ENCODE data around the gene GPER1. TPM values are rescaled to one million over a fixed set of nuclear protein-coding genes. Genes with fewer than 3 reads are reported as not detected.

Gene GPER1
- polyA plus RNA-seq, 2 of the 4 experiments (the other 2 are of a cell fraction) = 0.23 to 0.50 TPM

GRCh38 chr7:1110358-1110757, 22.4 kb downstream of the GPER1 start:
- Histone ChIP-seq H3K9me3 (no peaks in the 10 kb centered on the region), H3K4me3 (no peak overlapping the region), H3K4me1 (no peaks in the 10 kb centered on the region), H3K27ac (no peak overlapping the region), H3K4me2 (no peak overlapping the region)
- no peak for ATAC-seq
- TF ChIP-seq MYC (IDR thresholded peaks at IDR 0.05; ENCODE audit: borderline replicate concordance, low read length) (no peak), CHD2 (IDR thresholded peaks at IDR 0.05; ENCODE audit: low read length, partially characterized antibody) (no peak), BCL3 (IDR thresholded peaks at IDR 0.05) (no peak), ATOH8 (CRISPR knock-in tag; IDR thresholded peaks at IDR 0.05; ENCODE audit: low read depth) (no peak)
- FAIRE-seq = no peak
- WGBS (ENCODE audit: missing lambda C conversion rate) = 96% methylated on average over 21 of the region's 28 CpGs
- no peak for DNase-seq (ENCODE audit: low read depth in 1 of 2, low spot score in 1 of 2)
- ChIA-PET POLR2A (no interaction called here), CTCF (interaction anchor here (0.7 to 4.9 kb wide), 5 partner anchors 15 to 548 kb away, joined by 3 to 21 read pairs (median 3); partner anchors contain the start of gene GPER1)

GRCh38 chr7:1111156-1111555, 23.2 kb downstream of the GPER1 start:
- DNase-seq (ENCODE audit: low read depth in 1 of 2, low spot score in 1 of 2) = no peak
- Histone ChIP-seq H3K4me2 (no peak overlapping the region), H3K4me1 (no peaks in the 10 kb centered on the region), H3K4me3 (no peak overlapping the region), H3K9me3 (no peaks in the 10 kb centered on the region), H3K27ac (no peak overlapping the region)
- POLR2A ChIA-PET = no interaction called here
- CTCF ChIA-PET = interaction anchor here (0.7 to 4.9 kb wide), 4 partner anchors 14 to 549 kb away, joined by 3 to 21 read pairs (median 4); partner anchors contain the start of gene GPER1
- no peak for ATAC-seq
- no peak for FAIRE-seq
- WGBS (ENCODE audit: missing lambda C conversion rate) = 92% methylated on average over 3 of the region's 3 CpGs
- no peak for TF ChIP-seq CHD2 (IDR thresholded peaks at IDR 0.05; ENCODE audit: low read length, partially characterized antibody)
- no peak for TF ChIP-seq CBX2 (IDR thresholded peaks at IDR 0.05; ENCODE audit: borderline replicate concordance, low read depth)
- TF ChIP-seq FOXS1 (CRISPR knock-in tag; IDR thresholded peaks at IDR 0.05) = no peak
- no peak for TF ChIP-seq POLR2AphosphoS2 (conservative IDR thresholded peaks at IDR 0.05; ENCODE audit: low read length)
- no peak for TF ChIP-seq FOSL2 (IDR thresholded peaks at IDR 0.05)
- no peak for TF ChIP-seq FOSL2 (CRISPR knock-in tag; IDR thresholded peaks at IDR 0.05)
- TF ChIP-seq GATA3 (IDR thresholded peaks at IDR 0.05; ENCODE audit: borderline replicate concordance) = no peak
- TF ChIP-seq SMC3 (IDR thresholded peaks at IDR 0.05) = no peak
- no peak for TF ChIP-seq CHD4 (IDR thresholded peaks at IDR 0.05; ENCODE audit: borderline replicate concordance)
- TF ChIP-seq ATOH8 (CRISPR knock-in tag; IDR thresholded peaks at IDR 0.05; ENCODE audit: low read depth) = no peak
- no peak for TF ChIP-seq POLR2A (IDR thresholded peaks at IDR 0.05; ENCODE audit: low read length)
- TF ChIP-seq FOSB (CRISPR knock-in tag; IDR thresholded peaks at IDR 0.05) = no peak
- TF ChIP-seq CTCF (IDR thresholded peaks at IDR 0.05) = no peak
- no peak for TF ChIP-seq CBX8 (IDR thresholded peaks at IDR 0.05)
- TF ChIP-seq KDM1A (IDR thresholded peaks at IDR 0.05; ENCODE audit: low read depth) = no peak
- TF ChIP-seq TFCP2L1 (CRISPR knock-in tag; IDR thresholded peaks at IDR 0.05) = no peak
- no peak for TF ChIP-seq MAX (IDR thresholded peaks at IDR 0.05)
- no peak for TF ChIP-seq ZNF302 (CRISPR knock-in tag; IDR thresholded peaks at IDR 0.05)
- no peak for TF ChIP-seq RAD21 (conservative IDR thresholded peaks at IDR 0.05 in 1 of 2, IDR thresholded peaks at IDR 0.05 in 1 of 2)

Measured in A549 (cell line).